C4-2B (cell line): Measurements from ENCODE around the gene VPS16.

Source experiments
- ZFX ChIP-seq: fragments of 450-650 bp; IDR thresholded peaks from 2 replicates; pipeline ENCODE4 v1.6.1; 2017
- TF ChIP-seq, protein P1 (sequence below): fragments of 450-650 bp; conservative IDR thresholded peaks from 2 replicates; pipeline ENCODE4 v1.5.1; 2017; ENCODE audit warnings: mild to moderate bottlenecking

DNA sequence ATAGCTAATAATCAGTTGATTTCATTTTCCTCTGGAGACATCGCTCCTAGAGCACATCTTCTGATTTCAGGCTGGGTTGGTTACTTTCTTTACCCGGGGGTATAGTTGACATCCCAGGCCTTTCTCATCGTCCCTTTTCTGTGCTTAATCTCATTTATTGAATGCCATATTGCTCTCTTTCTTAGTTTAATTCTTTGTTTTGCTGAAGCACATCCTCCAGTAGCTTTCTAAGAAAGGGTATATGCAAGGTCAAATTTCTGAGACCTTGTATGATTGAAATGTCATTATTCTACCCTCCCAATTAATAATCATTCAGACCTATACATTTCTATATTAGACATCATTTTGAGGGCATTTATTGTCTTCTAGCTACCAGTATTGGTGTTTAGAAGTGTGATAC lies 28.4 kb upstream of the VPS16 start:
- TF ChIP-seq, protein P1, sequence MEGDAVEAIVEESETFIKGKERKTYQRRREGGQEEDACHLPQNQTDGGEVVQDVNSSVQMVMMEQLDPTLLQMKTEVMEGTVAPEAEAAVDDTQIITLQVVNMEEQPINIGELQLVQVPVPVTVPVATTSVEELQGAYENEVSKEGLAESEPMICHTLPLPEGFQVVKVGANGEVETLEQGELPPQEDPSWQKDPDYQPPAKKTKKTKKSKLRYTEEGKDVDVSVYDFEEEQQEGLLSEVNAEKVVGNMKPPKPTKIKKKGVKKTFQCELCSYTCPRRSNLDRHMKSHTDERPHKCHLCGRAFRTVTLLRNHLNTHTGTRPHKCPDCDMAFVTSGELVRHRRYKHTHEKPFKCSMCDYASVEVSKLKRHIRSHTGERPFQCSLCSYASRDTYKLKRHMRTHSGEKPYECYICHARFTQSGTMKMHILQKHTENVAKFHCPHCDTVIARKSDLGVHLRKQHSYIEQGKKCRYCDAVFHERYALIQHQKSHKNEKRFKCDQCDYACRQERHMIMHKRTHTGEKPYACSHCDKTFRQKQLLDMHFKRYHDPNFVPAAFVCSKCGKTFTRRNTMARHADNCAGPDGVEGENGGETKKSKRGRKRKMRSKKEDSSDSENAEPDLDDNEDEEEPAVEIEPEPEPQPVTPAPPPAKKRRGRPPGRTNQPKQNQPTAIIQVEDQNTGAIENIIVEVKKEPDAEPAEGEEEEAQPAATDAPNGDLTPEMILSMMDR, result no peak
- no peak for TF ChIP-seq ZFX
